ENCODE results near the gene GPR83.

GRCh38 chr11:94342250-94342649 lies 59.0 kb downstream of the GPR83 start:
- no peak for TF ChIP-seq CTCF (IDR thresholded peaks at IDR 0.05 in 4 of 5, conservative IDR thresholded peaks at IDR 0.05 in 1 of 5)
- no peak for TF ChIP-seq POLR2A (IDR thresholded peaks at IDR 0.05)

Data from gastrocnemius medialis (tissue), 4 donors.